H1 (cell line): ENCODE results near the gene DDX49. TPM values are rescaled to one million over a fixed set of nuclear protein-coding genes. Genes with fewer than 3 reads are reported as not detected.

ENCODE experiments used
- EP300 ChIP-seq, 2 experiments: IDR thresholded peaks; 1 replicate in 1 of 2; 2 replicates in 1 of 2; pipeline ENCODE4 v1.6.1; 2011 to 2012; ENCODE audit warnings: low read depth in 2 of 2, low read length in 2 of 2, mild to moderate bottlenecking in 2 of 2, borderline replicate concordance in 1 of 2, inconsistent platforms in 1 of 2, moderate library complexity in 1 of 2
- KDM5A ChIP-seq: fragments of 200-600 bp; IDR thresholded peaks from 2 replicates; pipeline ENCODE4 v1.7.1; 2012; ENCODE audit warnings: mild to moderate bottlenecking, low read length, inconsistent platforms, mixed read lengths
- PHF8 ChIP-seq: fragments of 200-600 bp; sonication (generic); conservative IDR thresholded peaks from 2 replicates; pipeline ENCODE4 v1.7.1; 2012; ENCODE audit warnings: low read depth, mild to moderate bottlenecking, inconsistent platforms, low read length, moderate library complexity
- polyA plus RNA-seq, 7 experiments: library from polyadenylated mRNA; depleted of rRNA in 3 of 7; stranded (reverse) in 5 of 7; unstranded in 2 of 7; fragments of >200 nt in 5 of 7; fragments of 200-250 nt in 2 of 7; gene quantifications; 1 replicate in 5 of 7; 2 replicates in 1 of 7; 4 replicates in 1 of 7; pipeline versions ENCODE4 v1.2.1 to v1.2.3, GENCODE V29; 2011 to 2013; ENCODE audit warnings: missing spikeins in 2 of 7, mixed read lengths in 2 of 7
- total RNA-seq: library from RNA; stranded (reverse); fragmentation: NEBNext Ultra II Directional; extraction: Animal tissue kit (Norgen Biotek cat#: 25700); gene quantifications from 2 replicates; pipeline ENCODE4 v1.2.1, GENCODE V29; 2021

DDX49 gene
- total and polyA plus RNA-seq, 2 of the 8 experiments (the other 6 are each of a cell fraction or from before 2014, with no cell fraction given) = 41.3 to 46.5 TPM

- TF ChIP-seq EP300 (IDR thresholded peaks at IDR 0.05; ENCODE audit: borderline replicate concordance in 1 of 2, low read depth in 2 of 2, low read length in 2 of 2) (no peak), KDM5A (no peak), PHF8 (no peak)
Observed at GRCh38 chr19:18972301-18972811, 52.8 kb downstream of the DDX49 start (continued).
